NCI-H1694 (cell line): ENCODE results near the gene SECISBP2.

ENCODE experiments used
- DNase-seq: peaks from one replicate; lab custom pipeline; 2025; lab: John Stamatoyannopoulos, UW

SECISBP2 gene

GRCh38 chr9:89350988-89351557 is 32.8 kb downstream of the SECISBP2 start:
- DNase-seq: no peak

- no peak for DNase-seq
Observed at GRCh38 chr9:89351584-89352300, 33.4 kb downstream of the SECISBP2 start.

- no peak for DNase-seq
Observed at GRCh38 chr9:89352451-89352850, 34.2 kb downstream of the SECISBP2 start.

GRCh38 chr9:89352874-89353649 is 34.8 kb downstream of the SECISBP2 start:
- DNase-seq: no peak

- DNase-seq: no peak
Observed at GRCh38 chr9:89353989-89354388, 35.7 kb downstream of the SECISBP2 start.

GRCh38 chr9:89354471-89354870 is 36.2 kb downstream of the SECISBP2 start:
- no peak for DNase-seq

- no peak for DNase-seq
Observed at GRCh38 chr9:89356782-89357181, 38.5 kb downstream of the SECISBP2 start.

- no peak for DNase-seq
Observed at GRCh38 chr9:89357331-89358197, 39.3 kb downstream of the SECISBP2 start.

GRCh38 chr9:89358376-89358916 is 40.1 kb downstream of the SECISBP2 start:
- no peak for DNase-seq

GRCh38 chr9:89358985-89359384 is 40.7 kb downstream of the SECISBP2 start:
- DNase-seq: no peak

- peak; percentile 21 for DNase-seq
Observed at GRCh38 chr9:89359751-89360261, 41.5 kb downstream of the SECISBP2 start.

- DNase-seq: peak; percentile 39
Observed at GRCh38 chr9:89360465-89360864, 42.2 kb downstream of the SECISBP2 start.

- no peak for DNase-seq
Observed at GRCh38 chr9:89361031-89361430, 42.7 kb downstream of the SECISBP2 start.

- no peak for DNase-seq
Observed at GRCh38 chr9:89361816-89362646, 43.7 kb downstream of the SECISBP2 start.

GRCh38 chr9:89362647-89363310 is 44.5 kb downstream of the SECISBP2 start:
- no peak for DNase-seq

GRCh38 chr9:89363311-89363670 is 45.0 kb downstream of the SECISBP2 start:
- DNase-seq: no peak

- no peak for DNase-seq
Observed at GRCh38 chr9:89363921-89364665, 45.8 kb downstream of the SECISBP2 start.

GRCh38 chr9:89364666-89365531 is 46.6 kb downstream of the SECISBP2 start:
- DNase-seq: no peak

- DNase-seq: no peak
Observed at GRCh38 chr9:89365532-89365912, 47.2 kb downstream of the SECISBP2 start.
